Activated CD4-positive, alpha-beta memory T cell treated with anti-CD3 and anti-CD28 coated beads for 36 hours (primary cell): ENCODE measurements around the gene SNAI1. TPM values are rescaled to one million over a fixed set of nuclear protein-coding genes. Genes with fewer than 3 reads are reported as not detected.
"Not testable (repeated sequence)": the region's sequence is repeated elsewhere in the genome, so short reads cannot be mapped to it uniquely, and the experiment has no call there.

Experiments
- CTCF ChIA-PET: fragments of 350-600 bp; sonication (Branson Sonifier 250); formaldehyde crosslinking; loops from one replicate; lab custom pipeline; 2021; ENCODE audit warnings: antibody characterized with exemption, inconsistent platforms; lab: Charles Lee
- POLR2A ChIA-PET: fragments of 350-600 bp; sonication (Branson Sonifier 250); formaldehyde crosslinking; loops from one replicate; lab custom pipeline; 2021; ENCODE audit warnings: antibody characterized with exemption; lab: Charles Lee
- DNase-seq: peaks from one replicate; pipeline ENCODE4 v3.0.0-alpha.2; 2020
- H3K27ac Mint-ChIP-seq: one replicate; pipeline ENCODE4 v1.8.0; 2021; ENCODE audit warnings: mixed read lengths
- H3K27me3 Mint-ChIP-seq: one replicate; pipeline ENCODE4 v1.8.0; 2021; ENCODE audit warnings: mixed read lengths
- H3K36me3 Mint-ChIP-seq: one replicate; pipeline ENCODE4 v1.8.0; 2021; ENCODE audit warnings: mixed read lengths
- H3K4me1 Mint-ChIP-seq: one replicate; pipeline ENCODE4 v1.8.0; 2021; ENCODE audit warnings: low read depth, mixed read lengths
- H3K4me3 Mint-ChIP-seq: one replicate; pipeline ENCODE4 v1.8.0; 2021; ENCODE audit warnings: mild to moderate bottlenecking, mixed read lengths
- H3K9me3 Mint-ChIP-seq: one replicate; pipeline ENCODE4 v1.8.0; 2021; ENCODE audit warnings: mixed read lengths
- intact Hi-C: fragments of 100-400 bp; cut with micrococcal nuclease; formaldehyde crosslinking; loops from one replicate; pipeline ENCODE4 v1.15.1; 2023
- total RNA-seq, 2 experiments: library from RNA; stranded (reverse); gene quantifications; one replicate each; pipeline ENCODE4 v1.2.3, GENCODE V29; 2021

SNAI1 gene
- total RNA-seq, 2 experiments from 2014 or later: 0.27 TPM; not detected in 1

GRCh38 chr20:49945701-49946477 lies 36.9 kb upstream of the SNAI1 start:
- H3K36me3 Mint-ChIP-seq: peaks cover 49% of the 10 kb centered on the region
- CTCF ChIA-PET: interaction anchor here (0.8 to 1.1 kb wide), 3 partner anchors 9 to 57 kb away, joined by 3 read pairs; partner anchors contain the start of gene RNF114

GRCh38 chr20:49948178-49948577 lies 34.6 kb upstream of the SNAI1 start:
- no peak for DNase-seq
- peaks cover 57% of the 10 kb centered on the region for H3K36me3 Mint-ChIP-seq
- ChIA-PET CTCF (no interaction called here), POLR2A (no interaction called here)
- no peak overlapping the region for H3K27ac Mint-ChIP-seq
- no peaks in the 10 kb centered on the region for H3K27me3 Mint-ChIP-seq
- peaks cover 20% of the 10 kb centered on the region for H3K4me1 Mint-ChIP-seq
- H3K4me3 Mint-ChIP-seq: no peak overlapping the region
- intact Hi-C loops: no loop called here
- no peaks in the 10 kb centered on the region for H3K9me3 Mint-ChIP-seq

More at GRCh38 chr20:49945701-49946477, 36.9 kb upstream of the SNAI1 start:
- Mint-ChIP-seq H3K4me3 (no peak overlapping the region), H3K9me3 (no peaks in the 10 kb centered on the region), H3K27me3 (no peaks in the 10 kb centered on the region), H3K4me1 (peaks cover 21% of the 10 kb centered on the region), H3K27ac (no peak overlapping the region)
- no peak for DNase-seq
- POLR2A ChIA-PET: interaction anchor here (0.6 to 1.6 kb wide), 2 partner anchors 8 to 394 kb away, joined by 3 read pairs; no protein-coding TSS in a partner anchor
- intact Hi-C loops: no loop called here

- Mint-ChIP-seq H3K9me3 (no peaks in the 10 kb centered on the region), H3K4me1 (peaks cover 20% of the 10 kb centered on the region), H3K27ac (no peak overlapping the region), H3K27me3 (no peaks in the 10 kb centered on the region), H3K4me3 (no peak overlapping the region), H3K36me3 (peaks cover 57% of the 10 kb centered on the region)
- no peak for DNase-seq
- CTCF ChIA-PET: interaction anchor here (1.0 kb wide), 1 partner anchor 123 kb away, joined by 3 read pairs; no protein-coding TSS in a partner anchor
- intact Hi-C loops: no loop called here
- POLR2A ChIA-PET: interaction anchor here (2.5 kb wide), 1 partner anchor 11 kb away, joined by 12 read pairs; no protein-coding TSS in a partner anchor
Observed at GRCh38 chr20:49948809-49949507, 33.8 kb upstream of the SNAI1 start.

GRCh38 chr20:49951151-49951550 lies 31.6 kb upstream of the SNAI1 start:
- Mint-ChIP-seq H3K4me1 (peaks cover 20% of the 10 kb centered on the region), H3K4me3 (no peak overlapping the region), H3K9me3 (no peaks in the 10 kb centered on the region), H3K36me3 (peaks cover 54% of the 10 kb centered on the region), H3K27ac (peak overlapping the region; percentile 77), H3K27me3 (no peaks in the 10 kb centered on the region)
- POLR2A ChIA-PET: interaction anchor here (1.1 to 2.5 kb wide), 2 partner anchors 13 to 15 kb away, joined by 3 to 12 read pairs; partner anchors contain the start of gene RNF114
- intact Hi-C loops: no loop called here
- no peak for DNase-seq
- CTCF ChIA-PET: interaction anchor here (0.8 to 3.1 kb wide), 6 partner anchors 9 to 120 kb away, joined by 3 to 17 read pairs (median 4); partner anchors contain the start of gene RNF114

- no peak overlapping the region for H3K27ac Mint-ChIP-seq
- no peaks in the 10 kb centered on the region for H3K27me3 Mint-ChIP-seq
- peaks cover 17% of the 10 kb centered on the region for H3K4me1 Mint-ChIP-seq
- no peaks in the 10 kb centered on the region for H3K9me3 Mint-ChIP-seq
- POLR2A ChIA-PET: no interaction called here
- no peak for DNase-seq
- intact Hi-C loops: no loop called here
- H3K4me3 Mint-ChIP-seq: no peak overlapping the region
- CTCF ChIA-PET: no interaction called here
- peaks cover 42% of the 10 kb centered on the region for H3K36me3 Mint-ChIP-seq
Observed at GRCh38 chr20:49955167-49955566, 27.6 kb upstream of the SNAI1 start.

- peaks cover 37% of the 10 kb centered on the region for H3K36me3 Mint-ChIP-seq
- H3K4me1 Mint-ChIP-seq, DNase-seq, H3K27ac Mint-ChIP-seq, intact Hi-C loops, H3K27me3 Mint-ChIP-seq, H3K4me3 Mint-ChIP-seq, H3K9me3 Mint-ChIP-seq: not testable (repeated sequence)
- CTCF ChIA-PET: interaction anchor here (0.8 kb wide), 1 partner anchor 116 kb away, joined by 3 read pairs; no protein-coding TSS in a partner anchor
- POLR2A ChIA-PET: interaction anchor here (0.6 kb wide), 1 partner anchor 13 kb away, joined by 4 read pairs; no protein-coding TSS in a partner anchor
Observed at GRCh38 chr20:49955830-49956396, 26.9 kb upstream of the SNAI1 start.

GRCh38 chr20:49956689-49957088 lies 26.1 kb upstream of the SNAI1 start:
- Mint-ChIP-seq H3K9me3 (no peaks in the 10 kb centered on the region), H3K36me3 (peaks cover 33% of the 10 kb centered on the region), H3K27me3 (no peaks in the 10 kb centered on the region), H3K27ac (no peak overlapping the region), H3K4me3 (no peak overlapping the region), H3K4me1 (peaks cover 4% of the 10 kb centered on the region)
- intact Hi-C loops: no loop called here
- ChIA-PET CTCF (interaction anchor here (0.8 kb wide), 1 partner anchor 9 kb away, joined by 3 read pairs; no protein-coding TSS in a partner anchor), POLR2A (no interaction called here)
- no peak for DNase-seq

GRCh38 chr20:49957089-49957938 lies 25.5 kb upstream of the SNAI1 start:
- intact Hi-C loops, H3K4me1 Mint-ChIP-seq, POLR2A ChIA-PET, H3K4me3 Mint-ChIP-seq, DNase-seq, H3K27ac Mint-ChIP-seq, H3K9me3 Mint-ChIP-seq, H3K27me3 Mint-ChIP-seq: not testable (repeated sequence)
- CTCF ChIA-PET: interaction anchor here (0.6 to 1.6 kb wide), 3 partner anchors 9 to 22 kb away, joined by 3 to 5 read pairs (median 3); no protein-coding TSS in a partner anchor
- peaks cover 29% of the 10 kb centered on the region for H3K36me3 Mint-ChIP-seq

GRCh38 chr20:49961413-49961812 lies 21.4 kb upstream of the SNAI1 start:
- POLR2A ChIA-PET: no interaction called here
- peaks cover 13% of the 10 kb centered on the region for H3K36me3 Mint-ChIP-seq
- DNase-seq: no peak
- intact Hi-C loops: no loop called here
- CTCF ChIA-PET: interaction anchor here (1.0 kb wide), 1 partner anchor 110 kb away, joined by 3 read pairs; no protein-coding TSS in a partner anchor
- peaks cover 4% of the 10 kb centered on the region for H3K4me1 Mint-ChIP-seq
- H3K4me3 Mint-ChIP-seq: no peak overlapping the region
- no peak overlapping the region for H3K27ac Mint-ChIP-seq
- H3K27me3 Mint-ChIP-seq: no peaks in the 10 kb centered on the region
- no peaks in the 10 kb centered on the region for H3K9me3 Mint-ChIP-seq

- Mint-ChIP-seq H3K27ac (no peak overlapping the region), H3K4me1 (no peaks in the 10 kb centered on the region), H3K36me3 (no peaks in the 10 kb centered on the region), H3K27me3 (no peaks in the 10 kb centered on the region), H3K4me3 (no peak overlapping the region), H3K9me3 (no peaks in the 10 kb centered on the region)
- POLR2A ChIA-PET: no interaction called here
- DNase-seq: peak; percentile 53
- CTCF ChIA-PET: interaction anchor here (0.6 to 2.3 kb wide), 11 partner anchors 8 to 286 kb away, joined by 3 to 10 read pairs (median 3); no protein-coding TSS in a partner anchor
- intact Hi-C loops: no loop called here
Observed at GRCh38 chr20:49964964-49965780, 17.6 kb upstream of the SNAI1 start.
